Neural progenitor cell (in vitro differentiated cells): ENCODE results near the gene PILRA.
"Not testable (repeated sequence)": the region's sequence is repeated elsewhere in the genome, so short reads cannot be mapped to it uniquely, and the experiment has no call there.

ENCODE experiments used
- CTCF ChIP-seq: fragments of 200-600 bp; sonication (generic); IDR thresholded peaks from 2 replicates; pipeline ENCODE4 v1.5.1; 2017; ENCODE audit warnings: antibody characterized with exemption, mild to moderate bottlenecking
- EZH2 ChIP-seq: fragments of 200-600 bp; sonication (generic); IDR thresholded peaks from 2 replicates; pipeline ENCODE4 v1.6.1; 2017; ENCODE audit warnings: antibody characterized with exemption, mild to moderate bottlenecking, moderate library complexity

- TF ChIP-seq EZH2, result not testable (repeated sequence)
- TF ChIP-seq CTCF, result peak; percentile 17
Measured at GRCh38 chr7:100373870-100374598, 747 bp downstream of the PILRA start.
